Measurements from ENCODE around the gene ACOXL. TPM values are rescaled to one million over a fixed set of nuclear protein-coding genes. Genes with fewer than 3 reads are reported as not detected.

The ACOXL gene
- total and polyA plus RNA-seq, 9 of the 15 experiments (the other 6 are each of a cell fraction or from before 2014, with no cell fraction given) = 0.31 to 0.56 TPM; not detected in 7

DNA sequence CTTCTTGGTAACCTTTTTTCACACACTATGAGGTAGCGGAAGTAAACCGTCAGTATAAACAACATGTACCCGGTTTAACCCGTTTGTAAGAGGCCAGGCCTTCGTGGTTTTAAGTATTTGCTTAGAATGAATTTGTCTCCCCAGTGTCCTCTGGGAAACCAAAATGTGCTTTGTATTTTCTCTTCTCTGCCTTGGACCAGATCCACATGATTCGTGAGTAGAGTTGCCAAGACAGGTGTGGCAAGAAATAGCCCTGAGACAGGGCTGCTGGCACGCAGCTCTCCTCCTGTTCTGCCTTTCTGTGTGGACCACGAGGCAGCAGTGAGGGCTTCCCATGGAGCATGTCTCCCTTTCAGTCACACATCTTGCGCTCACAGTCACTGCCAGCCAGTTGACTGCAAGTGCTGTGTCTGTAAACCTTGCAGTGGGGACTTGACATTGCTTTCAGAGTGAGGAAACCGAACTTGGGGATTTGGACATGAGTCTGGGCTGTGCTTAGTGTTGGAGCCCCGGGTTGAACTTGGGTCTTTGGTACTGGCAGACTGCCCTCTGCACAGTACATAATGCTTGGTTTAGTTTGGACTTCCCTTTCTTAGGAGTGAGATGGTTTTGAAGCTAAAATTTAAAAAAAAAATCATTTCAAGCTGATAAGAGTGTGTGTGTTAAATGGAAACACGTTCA, 407.4 kb downstream of the ACOXL start:
- intact Hi-C loops (cut with micrococcal nuclease) = no loop called here
- Histone ChIP-seq H3K27ac (ENCODE audit: extremely low read depth, low read depth, low read length) (no peak overlapping the region), H3K4me1 (replicated peaks in 1 of 2; ENCODE audit: control insufficient read depth in 2 of 2, insufficient read depth in 2 of 2, low read length in 2 of 2) (peaks cover 0 to 6% of the 10 kb centered on the region in 2 experiments; a peak in 2 of 5 replicates), H3K4me2 (ENCODE audit: insufficient read depth, low read length) (no peak overlapping the region), H4K20me1 (replicated peaks; ENCODE audit: control insufficient read depth, insufficient read depth, low read length) (no peaks in the 10 kb centered on the region; the same call in 1 of the 2 replicates), H3K36me3 (ENCODE audit: control insufficient read depth, insufficient read depth, low read length) (peaks cover 77% of the 10 kb centered on the region; the same call in 2 of the 3 replicates), H3K4me3 (no peak overlapping the region), H3K9ac (ENCODE audit: insufficient read depth in 1 of 2, low read depth in 2 of 2, low read length in 2 of 2) (no peak overlapping the region), H2AFZ (ENCODE audit: low read depth, low read length) (no peak overlapping the region), H3K9me3 (replicated peaks; ENCODE audit: control insufficient read depth, insufficient read depth, low read depth, low read length) (no peaks in the 10 kb centered on the region), H3K9me1 (ENCODE audit: control insufficient read depth, insufficient read depth, low read length) (no peaks in the 10 kb centered on the region), H3K79me2 (ENCODE audit: control insufficient read depth, insufficient read depth, low read length) (peaks cover 38% of the 10 kb centered on the region; the same call in 2 of the 3 replicates), H3K27me3 (ENCODE audit: control insufficient read depth in 2 of 2, insufficient read depth in 2 of 2, low read length in 2 of 2) (no peaks in the 10 kb centered on the region)
- FAIRE-seq (no peak), ATAC-seq (no peak), DNase-seq (ENCODE audit: extremely low read depth in 1 of 4, low spot score in 3 of 4) (no peak)
- ChIA-PET CTCF (ENCODE audit: low intra/inter-chr PET ratio) (no interaction called here), POLR2A (interaction anchor here (0.7 kb wide), 1 partner anchor 27 kb away, joined by 4 read pairs; no protein-coding TSS in a partner anchor)
- WGBS (ENCODE audit: insufficient coverage, low coverage, missing lambda C conversion rate) = 80% methylated on average over 12 of the region's 12 CpGs
- TF ChIP-seq, protein P1, sequence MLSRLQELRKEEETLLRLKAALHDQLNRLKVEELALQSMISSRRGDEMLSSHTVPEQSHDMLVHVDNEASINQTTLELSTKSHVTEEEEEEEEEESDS (CRISPR knock-in tag; IDR thresholded peaks at IDR 0.05) = no peak
- TF ChIP-seq BRF1 (IDR thresholded peaks at IDR 0.05; ENCODE audit: borderline replicate concordance, extremely low read depth, insufficient read length) = no peak
- no peak for TF ChIP-seq KLF16 (IDR thresholded peaks at IDR 0.05)
- no peak for TF ChIP-seq HMGN3 (IDR thresholded peaks at IDR 0.05; ENCODE audit: borderline replicate concordance, extremely low read depth, insufficient read length, low read depth, low read length)
- TF ChIP-seq GATA2 (CRISPR knock-in tag; IDR thresholded peaks at IDR 0.05) = no peak
- TF ChIP-seq RFX1 (IDR thresholded peaks at IDR 0.05) = no peak
- TF ChIP-seq NR2C1 (IDR thresholded peaks at IDR 0.05) = no peak
- no peak for TF ChIP-seq NR2C1 (tag; IDR thresholded peaks at IDR 0.05)
- no peak for TF ChIP-seq ETS2 (tag; IDR thresholded peaks at IDR 0.05; ENCODE audit: borderline replicate concordance, poor library complexity, severe bottlenecking)
- TF ChIP-seq, protein P2, sequence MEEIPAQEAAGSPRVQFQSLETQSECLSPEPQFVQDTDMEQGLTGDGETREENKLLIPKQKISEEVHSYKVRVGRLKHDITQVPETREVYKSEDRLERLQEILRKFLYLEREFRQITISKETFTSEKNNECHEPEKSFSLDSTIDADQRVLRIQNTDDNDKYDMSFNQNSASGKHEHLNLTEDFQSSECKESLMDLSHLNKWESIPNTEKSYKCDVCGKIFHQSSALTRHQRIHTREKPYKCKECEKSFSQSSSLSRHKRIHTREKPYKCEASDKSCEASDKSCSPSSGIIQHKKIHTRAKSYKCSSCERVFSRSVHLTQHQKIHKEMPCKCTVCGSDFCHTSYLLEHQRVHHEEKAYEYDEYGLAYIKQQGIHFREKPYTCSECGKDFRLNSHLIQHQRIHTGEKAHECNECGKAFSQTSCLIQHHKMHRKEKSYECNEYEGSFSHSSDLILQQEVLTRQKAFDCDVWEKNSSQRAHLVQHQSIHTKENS (CRISPR knock-in tag; IDR thresholded peaks at IDR 0.05) = no peak
- TF ChIP-seq RBM25 (IDR thresholded peaks at IDR 0.05; ENCODE audit: low read depth, low read length, severe bottlenecking) = no peak
- TF ChIP-seq, protein P3, sequence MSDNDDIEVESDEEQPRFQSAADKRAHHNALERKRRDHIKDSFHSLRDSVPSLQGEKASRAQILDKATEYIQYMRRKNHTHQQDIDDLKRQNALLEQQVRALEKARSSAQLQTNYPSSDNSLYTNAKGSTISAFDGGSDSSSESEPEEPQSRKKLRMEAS (CRISPR knock-in tag; IDR thresholded peaks at IDR 0.05) = no peak
- TF ChIP-seq, protein P4, sequence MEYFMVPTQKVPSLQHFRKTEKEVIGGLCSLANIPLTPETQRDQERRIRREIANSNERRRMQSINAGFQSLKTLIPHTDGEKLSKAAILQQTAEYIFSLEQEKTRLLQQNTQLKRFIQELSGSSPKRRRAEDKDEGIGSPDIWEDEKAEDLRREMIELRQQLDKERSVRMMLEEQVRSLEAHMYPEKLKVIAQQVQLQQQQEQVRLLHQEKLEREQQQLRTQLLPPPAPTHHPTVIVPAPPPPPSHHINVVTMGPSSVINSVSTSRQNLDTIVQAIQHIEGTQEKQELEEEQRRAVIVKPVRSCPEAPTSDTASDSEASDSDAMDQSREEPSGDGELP (CRISPR knock-in tag; IDR thresholded peaks at IDR 0.05; ENCODE audit: borderline replicate concordance) = no peak
- TF ChIP-seq ZNF785 (CRISPR knock-in tag; IDR thresholded peaks at IDR 0.05) = no peak
- no peak for TF ChIP-seq TAF7 (tag; IDR thresholded peaks at IDR 0.05)
- TF ChIP-seq THRAP3 (IDR thresholded peaks at IDR 0.05; ENCODE audit: borderline replicate concordance) = no peak
- no peak for TF ChIP-seq TGIF2 (CRISPR knock-in tag; IDR thresholded peaks at IDR 0.05)
- TF ChIP-seq RCOR1 (IDR thresholded peaks at IDR 0.05; ENCODE audit: borderline replicate concordance in 1 of 2, low read depth in 2 of 2, low read length in 2 of 2) = no peak
- TF ChIP-seq HNRNPUL1 (IDR thresholded peaks at IDR 0.05; ENCODE audit: low read length) = no peak
- no peak for TF ChIP-seq CREBBP (IDR thresholded peaks at IDR 0.05; ENCODE audit: low read depth, low read length)
- BruUV-seq (replicated peaks) = no TSS peak
- in situ Hi-C loops (cut with MboI) = no loop called here

All from K562 (cell line).